Activated CD4-positive, alpha-beta T cell treated with anti-CD3 and anti-CD28 coated beads, Interleukin-2, amount 10 ng/mL, durations not matched to agents 24 days and 14 days (primary cell): ENCODE data around the gene JAG1. TPM values are rescaled to one million over a fixed set of nuclear protein-coding genes. Genes with fewer than 3 reads are reported as not detected.

Experiments
- DNase-seq: peaks from one replicate; pipeline ENCODE4 v3.0.0; 2022
- H3K27ac Mint-ChIP-seq: one replicate; pipeline ENCODE4 v1.8.0; 2022; ENCODE audit warnings: mild to moderate bottlenecking, mixed read lengths
- H3K27me3 Mint-ChIP-seq: one replicate; pipeline ENCODE4 v1.8.0; 2022; ENCODE audit warnings: mixed read lengths
- H3K36me3 Mint-ChIP-seq: one replicate; pipeline ENCODE4 v1.8.0; 2022; ENCODE audit warnings: low read depth, mild to moderate bottlenecking, mixed read lengths
- H3K4me1 Mint-ChIP-seq: one replicate; pipeline ENCODE4 v1.8.0; 2021; ENCODE audit warnings: mixed read lengths
- H3K4me3 Mint-ChIP-seq: one replicate; pipeline ENCODE4 v1.8.0; 2022; ENCODE audit warnings: mild to moderate bottlenecking, moderate library complexity, mixed read lengths
- H3K9me3 Mint-ChIP-seq: one replicate; pipeline ENCODE4 v1.8.0; 2021; ENCODE audit warnings: mixed read lengths
- intact Hi-C: fragments of 100-400 bp; cut with micrococcal nuclease; formaldehyde crosslinking; loops from one replicate; pipeline ENCODE4 v1.15.1; 2023
- total RNA-seq: library from RNA; stranded (reverse); gene quantifications from 2 replicates; pipeline ENCODE4 v1.2.3, GENCODE V29; 2022

The JAG1 gene
- total RNA-seq, 1 donor from 2014 or later: 1.1 TPM

DNA sequence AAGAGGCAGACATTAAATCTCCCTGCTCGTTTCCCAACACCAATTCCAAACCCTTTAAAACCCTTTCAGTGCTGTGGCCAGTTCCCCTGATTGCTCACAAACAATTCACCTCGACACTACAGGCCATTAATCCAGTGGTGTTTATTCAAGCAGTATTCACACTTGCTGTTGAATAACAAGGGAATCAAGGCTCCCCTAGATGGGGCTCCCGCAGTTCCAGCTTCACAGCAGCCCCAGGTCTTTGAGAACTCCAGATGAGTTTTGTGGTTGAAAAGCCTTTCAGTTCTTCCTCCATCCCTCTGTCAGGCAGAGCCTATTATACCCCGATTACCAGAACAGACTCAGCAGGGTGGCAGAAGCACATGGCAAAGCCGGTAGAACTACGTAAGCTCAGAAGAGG lies 36.2 kb downstream of the JAG1 start:
- Mint-ChIP-seq H3K9me3 (no peaks in the 10 kb centered on the region), H3K27me3 (no peaks in the 10 kb centered on the region), H3K27ac (no peak overlapping the region), H3K4me3 (no peak overlapping the region), H3K4me1 (no peaks in the 10 kb centered on the region), H3K36me3 (no peaks in the 10 kb centered on the region)
- intact Hi-C loops: no loop called here
- DNase-seq: no peak

DNA sequence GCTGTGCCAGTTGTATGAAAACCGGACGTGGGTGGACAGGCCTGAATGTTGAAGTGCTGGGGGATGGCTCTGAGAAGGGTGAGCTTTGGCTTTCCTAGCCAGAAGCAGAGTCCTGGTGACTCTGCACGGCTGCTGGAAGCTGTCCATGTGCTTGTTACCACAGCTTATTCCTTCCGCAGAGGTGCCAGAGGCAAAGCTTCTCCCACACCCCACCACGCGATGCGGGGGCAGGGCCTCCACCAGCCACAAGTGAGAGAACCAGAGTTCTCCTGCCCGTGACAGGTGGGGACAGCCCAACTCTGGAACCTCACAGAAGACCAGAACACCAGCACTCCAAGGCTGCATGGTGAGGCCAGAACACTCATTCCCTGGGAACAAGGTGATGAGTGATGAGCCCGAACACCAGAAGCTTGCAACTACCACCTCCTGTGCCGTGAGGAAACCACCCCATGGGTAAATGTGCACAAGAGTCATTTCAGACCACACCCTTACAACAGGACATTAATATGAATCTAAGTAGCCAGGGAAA lies 36.7 kb downstream of the JAG1 start:
- H3K36me3 Mint-ChIP-seq: no peaks in the 10 kb centered on the region
- H3K4me1 Mint-ChIP-seq: no peaks in the 10 kb centered on the region
- no peak overlapping the region for H3K27ac Mint-ChIP-seq
- intact Hi-C loops: no loop called here
- no peak overlapping the region for H3K4me3 Mint-ChIP-seq
- DNase-seq: no peak
- no peaks in the 10 kb centered on the region for H3K27me3 Mint-ChIP-seq
- no peaks in the 10 kb centered on the region for H3K9me3 Mint-ChIP-seq

DNA sequence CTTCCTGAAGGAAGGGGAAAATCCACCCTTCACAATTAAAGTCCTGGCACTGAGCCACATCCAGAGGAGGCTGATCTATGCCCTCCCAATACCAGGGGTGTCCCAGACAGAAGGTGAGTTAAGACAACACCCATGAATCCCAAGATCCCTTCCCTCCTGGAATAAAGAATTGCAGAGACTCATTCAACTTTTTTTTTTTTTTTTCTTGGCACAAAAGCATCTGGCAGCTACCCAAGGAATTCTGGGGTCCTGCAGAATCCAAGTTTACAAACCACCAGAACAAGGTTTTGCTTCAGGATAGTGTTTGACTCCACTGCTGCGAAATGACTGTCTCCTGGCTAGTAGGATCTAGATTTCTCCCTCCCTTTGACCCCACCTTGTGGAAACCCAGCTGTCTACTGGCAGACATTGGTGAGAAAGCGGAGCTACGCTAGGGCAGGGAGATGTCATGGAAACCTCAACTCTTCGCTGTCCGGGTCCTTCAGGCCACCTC lies 37.4 kb downstream of the JAG1 start:
- no peaks in the 10 kb centered on the region for H3K27me3 Mint-ChIP-seq
- no peak overlapping the region for H3K4me3 Mint-ChIP-seq
- H3K4me1 Mint-ChIP-seq: no peaks in the 10 kb centered on the region
- no peak overlapping the region for H3K27ac Mint-ChIP-seq
- intact Hi-C loops: no loop called here
- DNase-seq: no peak
- H3K36me3 Mint-ChIP-seq: no peaks in the 10 kb centered on the region
- no peaks in the 10 kb centered on the region for H3K9me3 Mint-ChIP-seq

DNA sequence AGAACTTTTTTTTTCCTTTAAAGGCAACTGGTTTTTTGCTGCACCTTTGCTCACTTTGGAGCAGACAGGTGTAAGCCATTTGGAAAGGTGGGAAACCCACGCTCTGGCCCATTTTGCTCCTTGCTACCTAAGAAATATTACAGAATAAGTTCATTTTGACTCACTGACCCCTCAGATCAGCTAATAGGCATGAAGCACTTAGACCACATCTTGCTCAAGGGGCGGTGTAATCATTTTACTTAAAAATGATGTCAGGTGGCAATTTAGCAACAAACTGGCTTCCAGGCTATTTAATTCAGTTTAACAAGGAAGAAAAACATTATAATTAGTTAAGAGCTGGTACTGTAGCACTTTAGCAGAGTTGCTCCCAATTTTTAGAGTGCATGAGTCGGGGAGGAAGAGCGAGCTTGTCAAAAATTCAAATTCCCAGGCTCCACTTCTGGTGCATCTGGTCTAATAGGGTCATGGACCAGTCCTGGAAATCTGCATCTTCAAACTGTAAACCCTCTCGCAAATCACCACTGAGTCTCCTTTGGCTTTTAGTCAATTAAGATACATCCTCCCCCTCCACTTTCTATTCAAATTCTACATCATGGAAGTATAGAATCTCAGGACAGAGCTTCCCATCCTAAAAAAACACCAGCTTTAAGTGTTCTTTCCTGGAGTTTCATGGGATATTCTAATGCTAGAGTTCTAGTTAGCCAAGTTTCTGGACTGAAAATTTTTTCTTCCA lies 38.2 kb downstream of the JAG1 start:
- no peaks in the 10 kb centered on the region for H3K4me1 Mint-ChIP-seq

DNA sequence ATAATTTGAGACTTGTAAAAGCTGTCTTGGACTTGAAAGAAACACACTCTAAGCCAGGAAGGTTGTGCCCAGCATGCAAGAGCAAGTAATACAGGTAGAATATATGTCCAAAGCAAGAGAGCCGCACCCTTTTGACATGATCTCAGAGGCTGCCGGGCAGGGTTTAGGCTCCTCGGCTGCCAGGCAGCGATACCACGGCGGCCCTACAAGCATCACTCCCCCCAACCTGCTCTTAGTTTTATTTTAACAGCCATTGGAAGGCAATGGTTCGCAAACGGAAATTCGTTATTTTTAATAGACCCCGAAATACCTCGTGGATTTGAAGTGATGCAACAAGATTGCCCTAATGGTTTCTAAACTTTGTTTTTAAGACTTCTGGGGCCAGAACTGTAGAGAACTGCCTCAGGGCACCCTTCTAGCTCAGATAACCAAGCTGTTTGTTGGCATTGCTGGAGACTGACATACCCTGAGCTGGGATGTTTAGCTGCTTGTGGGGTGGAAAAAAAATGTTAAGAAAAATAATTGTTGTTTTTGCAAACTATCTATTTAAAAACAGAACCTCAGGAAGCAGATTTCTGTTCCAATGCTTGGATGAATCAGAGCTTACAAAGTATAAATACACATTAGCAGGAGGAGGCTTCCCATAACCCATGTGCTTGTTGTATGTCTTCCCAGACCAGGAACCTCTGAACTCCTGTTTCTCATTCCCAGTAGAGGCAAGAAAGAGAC lies 39.0 kb downstream of the JAG1 start:
- Mint-ChIP-seq H3K9me3 (no peaks in the 10 kb centered on the region), H3K27me3 (no peaks in the 10 kb centered on the region), H3K4me3 (no peak overlapping the region), H3K27ac (no peak overlapping the region), H3K4me1 (no peaks in the 10 kb centered on the region), H3K36me3 (no peaks in the 10 kb centered on the region)
- no peak for DNase-seq
- intact Hi-C loops: no loop called here

More for the DNA sequence above, 38.2 kb downstream of the JAG1 start:
- H3K27me3 Mint-ChIP-seq: no peaks in the 10 kb centered on the region
- DNase-seq: no peak
- intact Hi-C loops: no loop called here
- no peaks in the 10 kb centered on the region for H3K9me3 Mint-ChIP-seq
- no peaks in the 10 kb centered on the region for H3K36me3 Mint-ChIP-seq
- no peak overlapping the region for H3K27ac Mint-ChIP-seq
- H3K4me3 Mint-ChIP-seq: no peak overlapping the region

DNA sequence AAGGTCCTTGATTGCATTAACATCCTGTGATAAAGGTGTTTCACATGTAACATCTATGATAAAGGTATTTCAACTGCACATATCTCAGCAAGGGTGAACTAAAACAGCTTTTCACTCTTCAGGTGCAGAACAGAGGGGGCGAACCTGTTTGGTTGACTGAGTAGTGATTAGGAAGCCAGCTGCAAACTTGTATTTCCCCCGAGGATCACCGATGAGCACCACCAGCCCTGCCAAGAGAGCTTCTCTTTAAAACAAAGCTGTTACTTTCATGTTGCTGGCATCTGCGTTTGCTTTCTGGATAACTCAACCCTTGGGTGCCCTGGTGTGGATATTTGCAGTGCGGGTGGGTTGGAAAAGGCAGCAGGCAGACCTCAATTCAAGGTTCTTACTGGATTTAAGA lies 39.6 kb downstream of the JAG1 start:
- H3K9me3 Mint-ChIP-seq: no peaks in the 10 kb centered on the region
- no peaks in the 10 kb centered on the region for H3K4me1 Mint-ChIP-seq
- H3K27ac Mint-ChIP-seq: no peak overlapping the region
- H3K36me3 Mint-ChIP-seq: no peaks in the 10 kb centered on the region
- no peak for DNase-seq
- intact Hi-C loops: no loop called here
- no peaks in the 10 kb centered on the region for H3K27me3 Mint-ChIP-seq
- H3K4me3 Mint-ChIP-seq: no peak overlapping the region

DNA sequence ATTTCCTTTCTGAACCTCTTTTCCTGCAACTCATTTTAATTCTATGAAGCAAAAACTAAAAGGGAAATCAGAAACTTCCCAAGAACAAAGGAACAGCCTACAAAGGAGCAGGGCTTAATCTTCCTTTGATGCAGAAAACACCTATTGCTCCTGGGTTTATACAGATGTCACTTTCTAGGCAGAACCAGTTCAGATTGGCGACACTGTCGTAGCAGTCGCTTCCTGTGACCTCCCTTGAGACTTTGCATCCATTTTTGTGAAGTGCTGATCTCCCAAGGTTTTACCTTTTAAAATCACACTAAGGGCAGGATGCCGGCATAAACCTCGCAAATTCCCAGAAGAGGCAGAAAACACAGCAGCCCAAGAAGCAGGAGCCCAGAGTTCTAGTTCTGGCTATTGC lies 40.1 kb downstream of the JAG1 start:
- H3K27ac Mint-ChIP-seq: no peak overlapping the region
- H3K4me1 Mint-ChIP-seq: no peaks in the 10 kb centered on the region
- H3K4me3 Mint-ChIP-seq: no peak overlapping the region
- no peaks in the 10 kb centered on the region for H3K27me3 Mint-ChIP-seq
- intact Hi-C loops: no loop called here
- H3K9me3 Mint-ChIP-seq: no peaks in the 10 kb centered on the region
- no peak for DNase-seq
- no peaks in the 10 kb centered on the region for H3K36me3 Mint-ChIP-seq

DNA sequence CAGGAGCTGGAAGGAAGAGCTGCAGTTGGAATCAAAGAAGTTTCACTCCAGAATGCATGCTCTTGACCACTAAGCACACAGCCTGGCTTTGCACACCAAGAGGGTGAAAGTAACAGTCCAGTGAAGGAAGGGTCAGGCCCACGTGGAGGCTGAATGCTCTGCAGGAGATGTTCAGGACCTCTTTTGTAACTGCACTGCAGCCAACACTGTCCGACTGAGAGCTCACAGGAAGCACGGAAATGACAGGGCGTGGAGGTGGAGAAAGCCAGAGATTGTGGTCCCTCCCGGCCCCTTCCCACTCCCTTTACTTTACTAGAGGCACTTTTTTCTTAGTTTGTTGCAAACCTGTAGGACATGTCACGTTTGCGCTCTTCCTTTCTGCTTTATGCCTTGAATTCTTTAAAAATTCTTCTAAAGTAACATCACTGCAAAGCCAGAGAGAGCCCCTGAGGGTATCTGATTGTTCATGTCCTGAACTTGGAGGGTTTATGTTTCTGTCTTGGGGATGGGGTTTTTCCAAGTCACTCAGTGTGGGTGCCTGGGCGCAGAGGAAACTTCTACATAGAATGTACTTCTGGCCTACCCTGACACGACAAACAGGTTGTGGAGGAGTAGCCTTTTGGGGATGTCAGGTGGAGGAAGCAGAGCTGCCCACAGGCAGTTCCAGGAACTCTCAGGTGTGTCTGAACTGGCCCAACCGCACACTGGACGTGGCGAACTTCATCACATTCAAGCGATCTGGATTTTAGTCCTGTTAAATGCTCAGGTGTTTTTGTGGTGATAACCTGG lies 40.9 kb downstream of the JAG1 start:
- H3K9me3 Mint-ChIP-seq: no peaks in the 10 kb centered on the region

DNA sequence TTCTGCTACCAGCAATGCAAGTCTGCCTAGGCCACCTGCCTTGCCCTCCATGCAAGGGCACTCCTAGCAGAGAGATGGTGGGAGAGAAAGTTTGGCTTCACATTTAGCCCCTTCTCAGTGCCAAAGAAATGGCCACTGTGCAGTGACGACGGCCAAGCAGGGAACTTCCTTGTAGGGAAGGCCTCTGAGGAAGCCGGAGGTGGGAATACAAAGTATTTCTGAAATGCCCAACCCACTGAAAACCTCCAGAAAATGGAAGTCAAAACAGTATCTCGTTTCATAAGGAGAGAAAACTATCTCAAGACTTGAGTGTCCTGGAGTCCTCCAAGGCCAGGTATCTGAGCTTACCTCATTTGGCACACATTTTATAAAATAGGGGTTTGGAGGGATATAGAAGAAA lies 42.7 kb downstream of the JAG1 start:
- no peak for DNase-seq
- Mint-ChIP-seq H3K27me3 (no peaks in the 10 kb centered on the region), H3K27ac (no peak overlapping the region), H3K4me3 (no peak overlapping the region), H3K4me1 (no peaks in the 10 kb centered on the region), H3K9me3 (no peaks in the 10 kb centered on the region), H3K36me3 (no peaks in the 10 kb centered on the region)
- intact Hi-C loops: no loop called here

More for the DNA sequence above, 40.9 kb downstream of the JAG1 start:
- intact Hi-C loops: no loop called here
- no peak for DNase-seq
- Mint-ChIP-seq H3K4me3 (no peak overlapping the region), H3K36me3 (no peaks in the 10 kb centered on the region), H3K27me3 (no peaks in the 10 kb centered on the region), H3K4me1 (no peaks in the 10 kb centered on the region), H3K27ac (no peak overlapping the region)

DNA sequence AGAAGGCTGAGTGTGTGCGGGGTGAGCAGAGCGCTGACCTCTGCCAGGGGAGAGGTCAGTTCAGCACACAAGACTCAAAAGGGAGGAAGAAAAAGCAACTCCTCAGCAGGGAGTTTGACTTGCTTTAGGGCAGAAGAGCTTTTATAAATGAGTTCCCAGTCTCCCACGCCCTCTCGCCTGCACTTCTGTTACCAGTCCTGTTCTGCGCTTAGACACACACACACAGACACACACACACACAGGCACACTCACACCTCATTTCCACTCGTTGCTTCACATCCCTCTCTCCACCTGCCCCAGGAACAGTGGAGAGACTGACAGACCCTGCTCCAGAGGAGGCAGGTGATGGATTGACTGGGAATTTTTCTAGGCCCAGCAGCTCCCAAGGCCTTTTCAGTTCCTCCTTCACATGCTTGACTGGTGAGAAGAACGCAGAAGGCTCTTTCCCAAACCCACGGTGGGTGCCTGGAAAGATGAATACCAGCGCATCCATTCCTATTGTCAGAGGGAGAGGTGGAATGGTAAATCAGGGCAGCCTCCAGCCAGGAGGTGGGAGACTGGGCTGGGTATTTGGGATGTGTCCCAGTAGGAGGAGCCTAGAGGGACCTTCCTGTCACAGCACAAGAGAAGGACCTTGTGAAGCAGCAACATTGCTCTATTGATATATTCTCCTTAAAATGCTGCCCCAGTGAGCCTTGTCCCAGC lies 43.7 kb downstream of the JAG1 start:
- DNase-seq: no peak
- no peaks in the 10 kb centered on the region for H3K27me3 Mint-ChIP-seq
- intact Hi-C loops: no loop called here
- no peak overlapping the region for H3K4me3 Mint-ChIP-seq
- H3K36me3 Mint-ChIP-seq: no peaks in the 10 kb centered on the region
- H3K9me3 Mint-ChIP-seq: no peaks in the 10 kb centered on the region
- H3K27ac Mint-ChIP-seq: no peak overlapping the region
- H3K4me1 Mint-ChIP-seq: no peaks in the 10 kb centered on the region

DNA sequence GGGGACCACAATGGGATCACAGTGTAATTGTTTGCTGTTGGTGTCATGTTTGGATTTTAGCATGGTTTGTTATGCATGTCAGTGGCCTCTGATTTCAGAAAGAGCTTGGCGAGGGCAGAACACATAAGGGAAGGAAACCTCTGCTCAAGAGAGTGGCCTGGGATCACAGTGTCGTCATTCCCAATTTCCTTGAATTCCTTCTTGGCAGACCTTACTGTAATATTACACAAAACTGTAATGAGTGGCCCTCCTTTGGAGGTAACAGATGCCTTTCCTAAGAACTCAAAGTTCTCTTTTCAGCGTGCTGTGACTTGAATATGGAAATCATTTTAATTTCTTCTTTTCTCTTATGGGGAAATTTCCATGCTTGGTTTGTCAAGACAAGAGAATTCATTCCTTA lies 46.9 kb downstream of the JAG1 start:
- no peak for DNase-seq
- Mint-ChIP-seq H3K9me3 (no peaks in the 10 kb centered on the region), H3K4me1 (peaks cover 2% of the 10 kb centered on the region), H3K27me3 (no peaks in the 10 kb centered on the region), H3K4me3 (no peak overlapping the region), H3K36me3 (no peaks in the 10 kb centered on the region), H3K27ac (no peak overlapping the region)
- intact Hi-C loops: no loop called here

DNA sequence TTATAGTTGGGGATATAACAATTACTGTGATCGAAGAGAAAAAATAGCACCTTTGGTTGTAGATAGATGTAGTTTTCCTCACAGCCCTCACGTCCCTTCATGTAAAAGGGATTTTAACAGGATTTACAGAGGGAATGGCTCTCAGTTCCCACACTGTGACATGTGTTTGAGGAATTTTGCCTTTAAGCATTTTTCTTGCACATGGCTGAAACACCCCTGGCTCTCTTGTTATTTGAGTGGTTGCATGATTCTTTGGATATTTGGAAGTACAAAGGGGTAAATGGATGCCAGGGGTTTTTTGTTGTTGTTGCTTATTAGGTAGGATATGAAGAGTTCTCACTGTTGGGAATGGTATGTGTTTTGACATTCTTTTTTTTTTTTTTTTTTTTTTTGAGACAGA lies 48.2 kb downstream of the JAG1 start:
- H3K9me3 Mint-ChIP-seq: no peaks in the 10 kb centered on the region
- intact Hi-C loops: no loop called here
- H3K36me3 Mint-ChIP-seq: no peaks in the 10 kb centered on the region
- no peaks in the 10 kb centered on the region for H3K27me3 Mint-ChIP-seq
- no peak overlapping the region for H3K27ac Mint-ChIP-seq
- DNase-seq: no peak
- H3K4me3 Mint-ChIP-seq: no peak overlapping the region
- H3K4me1 Mint-ChIP-seq: peaks cover 2% of the 10 kb centered on the region

DNA sequence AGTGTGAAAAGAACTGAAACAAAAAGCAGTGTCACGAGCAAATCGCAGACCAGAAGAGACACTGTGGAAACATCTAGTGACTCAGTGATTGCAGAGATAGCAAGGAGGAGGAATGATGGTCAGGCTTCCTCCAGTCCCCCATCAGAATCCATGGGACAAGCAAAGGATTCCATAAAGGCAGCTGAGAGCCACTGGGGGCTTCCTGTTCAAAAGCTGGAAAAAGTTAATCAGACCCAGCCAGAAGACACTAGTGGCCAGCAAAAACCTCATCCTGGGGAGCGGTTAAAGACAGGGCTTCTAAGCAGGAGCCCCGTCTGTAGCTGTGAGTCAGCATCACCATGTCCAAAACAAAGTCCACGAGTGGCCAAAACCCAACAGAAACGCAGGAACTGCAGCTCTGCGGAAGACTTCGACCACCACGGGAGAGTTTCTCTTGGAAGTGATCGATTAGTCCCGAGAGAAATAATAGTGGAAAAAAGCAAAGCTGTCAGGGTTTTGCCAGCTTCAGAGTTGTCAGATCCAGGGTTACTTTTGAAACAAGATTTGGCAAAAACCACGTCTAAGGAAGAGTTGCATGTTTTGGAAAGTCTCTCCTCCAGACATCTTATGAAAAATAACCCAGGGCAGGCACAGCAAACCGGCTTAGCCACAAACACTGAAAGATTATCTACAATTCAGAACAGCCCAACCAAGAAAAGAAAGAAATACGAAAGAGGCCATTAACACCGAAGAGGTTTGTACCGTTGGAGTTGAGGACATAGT lies 51.0 kb downstream of the JAG1 start:
- H3K27ac Mint-ChIP-seq: no peak overlapping the region
- H3K4me1 Mint-ChIP-seq: peaks cover 2% of the 10 kb centered on the region
- intact Hi-C loops: no loop called here
- no peaks in the 10 kb centered on the region for H3K9me3 Mint-ChIP-seq
- H3K4me3 Mint-ChIP-seq: no peak overlapping the region
- H3K36me3 Mint-ChIP-seq: no peaks in the 10 kb centered on the region
- no peak for DNase-seq
- H3K27me3 Mint-ChIP-seq: no peaks in the 10 kb centered on the region
